IPS DF 4.7 (cell line): Measurements from ENCODE around the gene MIDN.

ENCODE experiments used
- DNase-seq: peaks from one replicate; pipeline ENCODE4 v3.0.0-alpha.2; 2013; ENCODE audit warnings: low spot score; ENCODE audit errors: extremely low read depth

The MIDN gene

GRCh38 chr19:1280636-1281568 lies 32.5 kb downstream of the MIDN start:
- DNase-seq, result no peak

GRCh38 chr19:1281569-1282287 lies 33.3 kb downstream of the MIDN start:
- DNase-seq, result no peak

- no peak for DNase-seq
Observed at GRCh38 chr19:1282588-1283206, 34.3 kb downstream of the MIDN start.

- no peak for DNase-seq
Observed at GRCh38 chr19:1283207-1283916, 35.0 kb downstream of the MIDN start.

GRCh38 chr19:1283917-1284292 lies 35.5 kb downstream of the MIDN start:
- DNase-seq, result no peak

GRCh38 chr19:1284293-1284978 lies 36.1 kb downstream of the MIDN start:
- no peak for DNase-seq

GRCh38 chr19:1284979-1285736 lies 36.8 kb downstream of the MIDN start:
- no peak for DNase-seq

GRCh38 chr19:1285737-1286360 lies 37.5 kb downstream of the MIDN start, which contains the start of gene EFNA2:
Gene EFNA2, plus strand, starts transcription at chr19:1285873. Its CDS starts 296 bp downstream, at chr19:1286169.
- DNase-seq, result no peak

GRCh38 chr19:1286487-1287353 lies 38.3 kb downstream of the MIDN start:
- DNase-seq, result no peak

- DNase-seq, result no peak
Observed at GRCh38 chr19:1287354-1288225, 39.2 kb downstream of the MIDN start.

- DNase-seq, result no peak
Observed at GRCh38 chr19:1288226-1288612, 39.8 kb downstream of the MIDN start.

GRCh38 chr19:1288833-1289685 lies 40.7 kb downstream of the MIDN start:
- no peak for DNase-seq

- no peak for DNase-seq
Observed at GRCh38 chr19:1289686-1290025, 41.3 kb downstream of the MIDN start.

- DNase-seq, result no peak
Observed at GRCh38 chr19:1290196-1290702, 41.9 kb downstream of the MIDN start.

GRCh38 chr19:1290703-1291651 lies 42.6 kb downstream of the MIDN start:
- DNase-seq, result no peak
